Fibroblast of the aortic adventitia (primary cell): ENCODE measurements around the gene GPC5. TPM values are rescaled to one million over a fixed set of nuclear protein-coding genes. Genes with fewer than 3 reads are reported as not detected.

Source experiments
- DNase-seq: peaks from one replicate; pipeline ENCODE4 v3.0.0-alpha.2; 2010; ENCODE audit warnings: low read depth
- H3K4me3 ChIP-seq: 2 replicates; pipeline ENCODE4 v1.5.1; 2011; ENCODE audit warnings: low read depth, mild to moderate bottlenecking, control low read depth, low read length, moderate library complexity
- total RNA-seq: library from RNA; depleted of rRNA; stranded (reverse); fragments of >200 nt; gene quantifications from 2 replicates; pipeline ENCODE4 v1.2.3, GENCODE V29; 2012; ENCODE audit warnings: low replicate concordance
- TF ChIP-seq, protein P1 (sequence below): IDR thresholded peaks from 2 replicates; pipeline ENCODE4 v1.5.1; 2011; ENCODE audit warnings: mild to moderate bottlenecking, low read length, control low read depth, inconsistent platforms; ENCODE audit not compliant: insufficient read depth

Gene GPC5
- total RNA-seq, 1 donor, result 0.18 TPM

DNA sequence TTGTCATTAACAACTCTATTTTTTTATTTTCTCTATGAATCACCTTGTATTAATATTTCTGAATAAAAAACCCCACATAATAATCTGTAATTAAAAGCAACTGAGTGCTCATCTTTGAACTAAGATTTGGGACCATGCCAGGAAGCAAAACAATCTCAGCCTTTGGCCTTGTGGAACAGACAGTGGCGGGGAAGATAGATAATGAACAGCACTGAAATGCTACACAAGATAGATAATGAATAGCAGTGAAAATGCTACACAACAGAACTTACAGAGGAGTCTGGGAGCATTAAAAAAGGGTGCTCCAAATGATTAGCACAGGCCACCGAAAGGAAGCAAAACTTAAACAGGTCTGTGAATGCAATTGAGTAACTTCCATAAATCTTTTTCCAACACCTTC is 134.9 kb downstream of the GPC5 start:
- H3K4me3 ChIP-seq, result no peak overlapping the region
- DNase-seq, result no peak
- TF ChIP-seq, protein P1, sequence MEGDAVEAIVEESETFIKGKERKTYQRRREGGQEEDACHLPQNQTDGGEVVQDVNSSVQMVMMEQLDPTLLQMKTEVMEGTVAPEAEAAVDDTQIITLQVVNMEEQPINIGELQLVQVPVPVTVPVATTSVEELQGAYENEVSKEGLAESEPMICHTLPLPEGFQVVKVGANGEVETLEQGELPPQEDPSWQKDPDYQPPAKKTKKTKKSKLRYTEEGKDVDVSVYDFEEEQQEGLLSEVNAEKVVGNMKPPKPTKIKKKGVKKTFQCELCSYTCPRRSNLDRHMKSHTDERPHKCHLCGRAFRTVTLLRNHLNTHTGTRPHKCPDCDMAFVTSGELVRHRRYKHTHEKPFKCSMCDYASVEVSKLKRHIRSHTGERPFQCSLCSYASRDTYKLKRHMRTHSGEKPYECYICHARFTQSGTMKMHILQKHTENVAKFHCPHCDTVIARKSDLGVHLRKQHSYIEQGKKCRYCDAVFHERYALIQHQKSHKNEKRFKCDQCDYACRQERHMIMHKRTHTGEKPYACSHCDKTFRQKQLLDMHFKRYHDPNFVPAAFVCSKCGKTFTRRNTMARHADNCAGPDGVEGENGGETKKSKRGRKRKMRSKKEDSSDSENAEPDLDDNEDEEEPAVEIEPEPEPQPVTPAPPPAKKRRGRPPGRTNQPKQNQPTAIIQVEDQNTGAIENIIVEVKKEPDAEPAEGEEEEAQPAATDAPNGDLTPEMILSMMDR, result no peak

DNA sequence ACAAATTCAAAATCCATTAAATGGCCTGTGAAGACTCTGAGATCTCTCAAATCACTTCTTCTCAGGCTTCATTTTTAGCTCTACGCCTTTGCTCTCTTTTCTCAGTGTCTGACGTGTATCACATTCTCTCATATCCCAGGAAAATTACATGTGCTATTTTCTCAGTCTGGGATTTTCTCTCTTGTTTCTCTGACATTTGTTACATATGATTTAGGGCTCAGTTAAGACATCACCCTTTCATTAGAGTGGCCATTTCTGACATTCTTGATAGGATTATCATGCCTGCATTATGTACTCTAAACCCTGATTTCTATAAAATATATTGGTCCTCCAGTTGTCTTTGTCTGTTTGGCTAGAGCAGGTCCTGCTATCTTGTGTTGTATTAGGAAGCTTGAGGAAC is 136.6 kb downstream of the GPC5 start:
- no peak for DNase-seq

DNA sequence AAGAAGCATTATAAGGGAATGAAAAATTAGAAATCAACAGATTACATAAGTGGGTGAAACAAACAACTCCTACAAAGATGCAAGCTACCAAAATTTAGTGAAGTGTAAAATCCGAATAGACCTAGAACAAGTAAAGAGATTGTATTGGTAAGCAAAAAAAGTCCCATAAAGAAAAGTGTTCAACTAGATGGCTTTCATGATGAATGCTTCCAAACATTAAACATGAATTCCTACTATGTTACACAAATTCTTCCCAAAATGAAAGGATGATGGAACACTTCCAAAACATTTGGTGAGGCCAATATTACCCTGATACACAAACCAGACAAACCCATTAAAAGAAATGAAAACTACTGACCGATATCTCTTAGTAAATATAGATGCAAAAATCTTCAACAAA is 139.0 kb downstream of the GPC5 start:
- TF ChIP-seq, protein P1, result no peak
- H3K4me3 ChIP-seq, result no peak overlapping the region
- DNase-seq, result no peak

More for the DNA sequence above, 136.6 kb downstream of the GPC5 start:
- TF ChIP-seq, protein P1, result no peak
- no peak overlapping the region for H3K4me3 ChIP-seq

DNA sequence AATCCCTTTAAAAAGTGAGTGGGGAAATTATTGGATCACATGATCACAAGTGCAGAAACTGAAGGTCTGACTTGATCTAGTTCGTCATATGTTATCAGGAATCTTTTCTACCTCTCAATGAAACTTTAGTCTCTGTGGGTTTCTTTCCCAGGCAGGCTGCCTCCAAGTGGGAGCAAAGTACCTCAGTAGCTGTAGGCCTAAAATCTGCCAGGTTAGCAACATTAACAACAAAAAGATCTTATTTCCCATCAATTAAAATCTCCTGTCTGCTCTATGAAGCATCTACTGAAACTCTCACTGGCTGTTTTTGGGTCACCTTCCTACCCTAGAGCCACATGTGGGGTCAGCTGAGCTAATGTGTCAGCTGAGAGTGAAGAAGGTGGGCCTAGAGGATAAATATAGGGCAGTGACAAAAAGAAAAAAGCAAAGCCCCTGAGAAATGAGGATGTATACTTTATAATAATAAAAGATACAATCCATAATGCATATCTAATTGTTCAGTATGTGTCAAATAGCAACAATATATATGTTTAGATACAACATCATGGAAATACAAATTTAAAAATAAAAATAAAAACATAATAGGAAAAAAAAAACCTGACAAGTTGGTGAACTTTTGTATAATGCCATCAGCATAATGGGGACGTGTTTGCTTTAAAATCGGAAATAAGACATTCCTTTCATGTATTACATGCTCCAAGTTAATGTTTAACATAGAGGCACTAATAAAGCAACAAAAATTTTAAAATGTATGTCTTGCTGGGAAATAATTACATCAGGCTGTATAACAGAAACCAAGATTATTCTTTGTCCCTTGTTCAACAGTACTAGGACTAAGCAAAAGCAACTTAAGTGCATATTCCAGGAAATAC is 141.1 kb downstream of the GPC5 start:
- DNase-seq, result no peak
- TF ChIP-seq, protein P1, result no peak
- H3K4me3 ChIP-seq, result no peak overlapping the region

DNA sequence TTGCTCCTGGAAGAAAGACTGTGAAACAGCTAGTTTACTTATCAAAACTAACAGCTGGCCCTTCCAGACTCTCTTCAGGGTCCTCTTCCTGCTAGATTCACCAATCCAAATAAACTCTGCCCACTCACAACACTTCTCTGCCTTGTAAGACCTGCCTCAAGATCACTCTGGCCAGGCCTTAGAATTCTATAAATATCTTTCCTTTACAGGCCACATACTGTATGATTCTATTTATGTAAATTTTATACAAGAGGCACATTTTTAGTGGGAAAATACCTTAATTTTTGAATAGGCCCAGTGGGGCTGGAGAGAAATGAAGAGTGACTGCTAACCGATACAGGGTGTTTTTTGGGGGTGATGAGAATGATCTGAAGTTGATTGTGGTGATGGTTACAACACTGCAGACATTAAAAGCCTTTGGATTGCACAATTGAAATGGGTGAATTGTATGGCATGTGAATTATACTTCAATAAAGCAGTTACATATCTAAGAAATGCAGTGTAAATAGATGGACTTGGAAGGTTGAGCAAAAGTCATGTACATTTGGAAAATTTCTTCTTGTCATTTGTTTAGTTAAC is 141.8 kb downstream of the GPC5 start:
- TF ChIP-seq, protein P1, result no peak
- no peak for DNase-seq
- no peak overlapping the region for H3K4me3 ChIP-seq

DNA sequence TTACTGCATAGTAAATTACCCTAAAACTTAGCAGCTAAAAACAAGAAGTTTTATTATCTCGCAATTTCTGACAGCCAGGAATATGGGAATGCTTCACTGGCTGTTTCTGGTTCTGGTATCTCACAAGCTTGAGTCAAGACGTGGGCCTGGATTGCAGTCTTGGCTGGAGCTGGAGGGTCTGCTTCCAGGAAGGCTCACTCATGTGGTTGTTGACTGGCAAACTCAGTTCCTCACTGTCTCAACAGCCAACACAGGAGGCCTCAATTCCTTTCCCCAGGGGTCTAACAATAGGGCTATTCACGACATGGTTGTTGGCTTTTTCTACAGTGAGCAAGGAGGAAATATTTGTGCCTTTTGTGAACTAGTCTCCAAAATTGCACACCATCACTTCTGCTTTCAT is 146.3 kb downstream of the GPC5 start:
- DNase-seq, result peak; percentile 0

More for the DNA sequence above, 146.3 kb downstream of the GPC5 start:
- TF ChIP-seq, protein P1, result no peak
- no peak overlapping the region for H3K4me3 ChIP-seq
